ENCODE results near the gene UGT1A10.

UGT1A10 gene

GRCh38 chr2:233801357-233802131, 165.3 kb downstream of the UGT1A10 start:
- no peak for DNase-seq (ENCODE audit: low read depth)
- TF ChIP-seq CTCF (conservative IDR thresholded peaks at IDR 0.05; ENCODE audit: low read length) = no peak

GRCh38 chr2:233802132-233802815, 166.0 kb downstream of the UGT1A10 start:
- H3K4me3 ChIP-seq (ENCODE audit: low read length) = no peak overlapping the region
- DNase-seq (ENCODE audit: low read depth) = no peak
- no peak for TF ChIP-seq CTCF (conservative IDR thresholded peaks at IDR 0.05; ENCODE audit: low read length)

More at GRCh38 chr2:233801357-233802131, 165.3 kb downstream of the UGT1A10 start:
- no peak overlapping the region for H3K4me3 ChIP-seq (ENCODE audit: low read length)

GRCh38 chr2:233803292-233803911, 167.2 kb downstream of the UGT1A10 start:
- DNase-seq (ENCODE audit: low read depth) = no peak
- H3K4me3 ChIP-seq (ENCODE audit: low read length) = no peak overlapping the region
- TF ChIP-seq CTCF (conservative IDR thresholded peaks at IDR 0.05; ENCODE audit: low read length) = no peak

- DNase-seq (ENCODE audit: low read depth) = no peak
- no peak overlapping the region for H3K4me3 ChIP-seq (ENCODE audit: low read length)
- TF ChIP-seq CTCF (conservative IDR thresholded peaks at IDR 0.05; ENCODE audit: low read length) = no peak
These were observed 167.7 kb downstream of the UGT1A10 start for GRCh38 chr2:233803994-233804393.

GRCh38 chr2:233807215-233807865, 171.1 kb downstream of the UGT1A10 start:
- TF ChIP-seq CTCF (conservative IDR thresholded peaks at IDR 0.05; ENCODE audit: low read length) = no peak
- no peak for DNase-seq (ENCODE audit: low read depth)
- H3K4me3 ChIP-seq (ENCODE audit: low read length) = no peak overlapping the region

GRCh38 chr2:233807966-233808935, 172.0 kb downstream of the UGT1A10 start:
- no peak overlapping the region for H3K4me3 ChIP-seq (ENCODE audit: low read length)
- no peak for TF ChIP-seq CTCF (conservative IDR thresholded peaks at IDR 0.05; ENCODE audit: low read length)
- DNase-seq (ENCODE audit: low read depth) = no peak

Data from AG10803 (cell line).